SU-DHL-6 (cell line): Measurements from ENCODE around the gene GRAMD4.

Experiments used
- H2AFZ ChIP-seq: fragments of 200-600 bp; sonication (generic); 2 replicates; pipeline ENCODE4 v1.6.1; 2014; ENCODE audit warnings: low read depth, mild to moderate bottlenecking, moderate library complexity, mixed read lengths, antibody characterized with exemption, low read length; ENCODE audit not compliant: severe bottlenecking
- H3F3A ChIP-seq: fragments of 200-600 bp; shearing (Covaris generic); 2 replicates; pipeline ENCODE4 v1.6.0; 2016; ENCODE audit warnings: antibody characterized with exemption, mild to moderate bottlenecking; ENCODE audit not compliant: insufficient read depth
- H3K27ac ChIP-seq: fragments of 200-600 bp; sonication (generic); 2 replicates; pipeline ENCODE4 v1.5.1; 2016; ENCODE audit warnings: low read depth, mild to moderate bottlenecking, low read length, moderate library complexity, mixed read lengths
- H3K27me3 ChIP-seq: fragments of 200-600 bp; sonication (generic), shearing (Covaris generic); 2 replicates; pipeline ENCODE4 v1.6.0; 2014; ENCODE audit warnings: mild to moderate bottlenecking, low read length
- H3K36me3 ChIP-seq: fragments of 200-600 bp; sonication (generic); 2 replicates; pipeline ENCODE4 v1.6.1; 2014; ENCODE audit warnings: mild to moderate bottlenecking, low read length, mixed read lengths
- H3K4me2 ChIP-seq: fragments of 300-600, 200-600 bp; shearing (Covaris generic), sonication (generic); 2 replicates; pipeline ENCODE4 v1.6.0; 2014; ENCODE audit warnings: low read length, low read depth, mild to moderate bottlenecking; ENCODE audit not compliant: poor library complexity, severe bottlenecking
- H3K4me3 ChIP-seq: fragments of 200-600 bp; sonication (generic); 2 replicates; pipeline ENCODE4 v1.5.1; 2014; ENCODE audit warnings: antibody characterized with exemption, low read length, mild to moderate bottlenecking, mixed read lengths; ENCODE audit not compliant: insufficient read depth, poor library complexity, severe bottlenecking
- H3K79me2 ChIP-seq: fragments of 200-600 bp; sonication (generic); 2 replicates; pipeline ENCODE4 v1.6.1; 2014; ENCODE audit warnings: mild to moderate bottlenecking, low read length, moderate library complexity; ENCODE audit not compliant: insufficient read depth
- H3K9ac ChIP-seq: fragments of 200-600 bp; sonication (generic); 2 replicates; pipeline ENCODE4 v1.7.0; 2014; ENCODE audit warnings: mild to moderate bottlenecking, low read length
- H3K9me2 ChIP-seq: fragments of 200-600 bp; sonication (generic); replicated peaks from 2 replicates; pipeline ENCODE4 v1.6.1; 2014; ENCODE audit warnings: low read length; ENCODE audit not compliant: insufficient read depth
- H3K9me3 ChIP-seq: fragments of 200-600 bp; sonication (generic); 2 replicates; pipeline ENCODE4 v1.6.1; 2014; ENCODE audit warnings: low read length, mixed read lengths; ENCODE audit not compliant: insufficient read depth
- H4K20me1 ChIP-seq: fragments of 200-600 bp; sonication (generic); 2 replicates; pipeline ENCODE4 v1.6.1; 2014; ENCODE audit warnings: low read depth, mild to moderate bottlenecking, antibody characterized with exemption, low read length, moderate library complexity, mixed read lengths
- EZH2phosphoT487 ChIP-seq: fragments of 200-600 bp; sonication (generic), shearing (Covaris generic); conservative IDR thresholded peaks from 2 replicates; pipeline ENCODE4 v1.6.1; 2018; ENCODE audit warnings: mild to moderate bottlenecking, antibody characterized with exemption, low read length, moderate library complexity, mixed read lengths
- TF ChIP-seq, protein P1 (sequence below): fragments of 200-600 bp; sonication (generic); IDR thresholded peaks from one replicate; pipeline ENCODE4 v1.5.1; 2017; ENCODE audit warnings: antibody characterized with exemption, mild to moderate bottlenecking, low read length, moderate library complexity; ENCODE audit not compliant: insufficient read depth, poor library complexity, severe bottlenecking

The GRAMD4 gene

DNA sequence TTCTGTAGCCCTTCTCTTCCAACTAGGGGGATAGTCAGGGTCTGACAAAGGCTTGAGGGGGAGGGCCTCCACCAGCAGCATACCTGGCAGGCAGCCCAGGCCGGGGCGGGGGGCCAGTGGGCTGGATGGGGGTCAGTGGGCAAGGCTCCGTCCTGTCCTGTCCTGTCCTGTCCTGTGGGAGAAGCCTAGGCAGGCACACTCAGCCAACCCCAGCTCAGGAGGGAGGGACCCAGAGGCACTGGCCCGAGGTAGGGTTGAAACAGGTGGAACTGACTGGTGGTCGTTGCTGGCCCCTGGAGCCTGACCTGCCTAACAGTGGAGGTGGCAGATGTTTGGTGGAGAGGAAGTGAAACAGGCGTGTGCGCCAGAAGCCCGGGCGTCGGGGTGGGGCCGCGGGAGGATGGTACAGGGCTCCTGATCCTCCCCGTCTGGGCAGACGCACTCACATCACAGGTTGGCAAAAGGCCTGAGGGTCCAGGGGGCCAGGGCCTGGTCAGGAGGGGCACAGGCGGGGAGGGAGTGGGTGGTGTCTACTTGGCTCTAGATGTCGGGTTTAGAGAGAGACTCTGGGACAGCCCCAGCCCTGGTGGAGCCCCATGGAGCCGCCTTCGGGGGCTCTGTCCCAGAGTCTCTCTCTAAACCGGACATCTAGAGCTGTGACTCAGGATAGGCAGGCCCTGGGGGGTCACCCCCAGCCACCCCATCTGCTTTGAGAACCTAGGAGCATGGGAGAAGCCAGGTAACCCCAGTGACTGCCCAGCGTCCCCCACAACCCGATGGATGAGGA lies 32.5 kb upstream of the GRAMD4 start:
- Histone ChIP-seq H3K4me3 (no peak overlapping the region), H3K4me2 (peak overlapping the region; percentile 42)

DNA sequence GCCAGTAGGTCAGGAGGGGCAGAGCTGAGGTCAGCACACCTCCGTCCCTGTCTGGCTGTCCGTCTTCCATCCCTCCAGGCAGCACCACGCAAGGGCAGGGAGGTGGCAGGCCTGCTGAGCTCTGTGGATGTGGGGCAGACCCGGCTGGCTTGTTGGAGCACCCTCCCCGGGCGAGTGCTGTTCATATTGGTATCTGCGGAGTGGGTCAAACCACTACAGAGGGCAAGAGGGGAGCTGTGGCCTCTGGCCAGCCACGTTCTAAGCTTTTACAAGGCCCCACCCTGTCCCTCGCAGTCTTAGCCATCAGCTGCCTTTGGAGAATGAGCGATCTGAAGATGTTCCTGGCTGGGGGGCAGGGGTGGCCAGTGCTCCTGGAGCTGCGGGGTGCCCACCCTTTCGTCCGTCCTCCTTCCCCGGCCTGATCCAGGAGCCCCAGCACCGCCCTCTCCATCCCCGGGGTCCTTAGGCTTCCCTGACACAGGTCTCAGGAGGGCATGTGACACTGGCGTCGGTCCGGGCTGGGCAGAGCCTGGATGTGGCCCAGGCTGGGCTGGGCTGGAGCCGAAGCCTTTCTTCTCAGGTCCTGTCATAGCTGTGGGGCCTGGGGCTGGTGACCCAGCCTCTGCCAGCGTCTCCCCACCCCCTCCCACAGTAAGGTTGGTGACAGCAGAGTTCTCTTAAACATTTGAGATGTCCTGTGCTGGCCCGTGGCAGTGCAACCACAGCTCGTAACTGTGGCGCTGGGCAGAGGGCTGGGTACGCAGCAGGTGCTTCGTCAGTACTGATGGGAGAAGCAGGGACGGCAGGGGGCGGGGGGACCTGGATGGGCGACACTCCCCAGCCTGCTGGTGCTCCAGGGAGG lies 31.7 kb upstream of the GRAMD4 start:
- H3K9me2 ChIP-seq: no peaks in the 10 kb centered on the region
- H3K9me3 ChIP-seq: no peaks in the 10 kb centered on the region
- peak overlapping the region; percentile 73; the same call in 1 of the 2 replicates for H3K27ac ChIP-seq
- no peak overlapping the region for H2AFZ ChIP-seq
- no peaks in the 10 kb centered on the region for H3K79me2 ChIP-seq
- H4K20me1 ChIP-seq: no peaks in the 10 kb centered on the region
- peak overlapping the region; percentile 35; the same call in 1 of the 2 replicates for H3K9ac ChIP-seq
- no peaks in the 10 kb centered on the region for H3K36me3 ChIP-seq
- H3F3A ChIP-seq: no peaks in the 10 kb centered on the region
- H3K4me3 ChIP-seq: no peak overlapping the region
- no peaks in the 10 kb centered on the region for H3K27me3 ChIP-seq
- H3K4me2 ChIP-seq: peak overlapping the region; percentile 42
- TF ChIP-seq EZH2phosphoT487: no peak
- TF ChIP-seq, protein P1, sequence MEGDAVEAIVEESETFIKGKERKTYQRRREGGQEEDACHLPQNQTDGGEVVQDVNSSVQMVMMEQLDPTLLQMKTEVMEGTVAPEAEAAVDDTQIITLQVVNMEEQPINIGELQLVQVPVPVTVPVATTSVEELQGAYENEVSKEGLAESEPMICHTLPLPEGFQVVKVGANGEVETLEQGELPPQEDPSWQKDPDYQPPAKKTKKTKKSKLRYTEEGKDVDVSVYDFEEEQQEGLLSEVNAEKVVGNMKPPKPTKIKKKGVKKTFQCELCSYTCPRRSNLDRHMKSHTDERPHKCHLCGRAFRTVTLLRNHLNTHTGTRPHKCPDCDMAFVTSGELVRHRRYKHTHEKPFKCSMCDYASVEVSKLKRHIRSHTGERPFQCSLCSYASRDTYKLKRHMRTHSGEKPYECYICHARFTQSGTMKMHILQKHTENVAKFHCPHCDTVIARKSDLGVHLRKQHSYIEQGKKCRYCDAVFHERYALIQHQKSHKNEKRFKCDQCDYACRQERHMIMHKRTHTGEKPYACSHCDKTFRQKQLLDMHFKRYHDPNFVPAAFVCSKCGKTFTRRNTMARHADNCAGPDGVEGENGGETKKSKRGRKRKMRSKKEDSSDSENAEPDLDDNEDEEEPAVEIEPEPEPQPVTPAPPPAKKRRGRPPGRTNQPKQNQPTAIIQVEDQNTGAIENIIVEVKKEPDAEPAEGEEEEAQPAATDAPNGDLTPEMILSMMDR: no peak

More for the DNA sequence above, 32.5 kb upstream of the GRAMD4 start:
- Histone ChIP-seq H3K27me3 (no peaks in the 10 kb centered on the region), H3K36me3 (no peaks in the 10 kb centered on the region), H3K9me2 (no peaks in the 10 kb centered on the region), H3K27ac (peak overlapping the region; percentile 73), H3K9ac (peak overlapping the region; percentile 35), H3K9me3 (no peaks in the 10 kb centered on the region), H3K79me2 (no peaks in the 10 kb centered on the region), H4K20me1 (no peaks in the 10 kb centered on the region), H2AFZ (no peak overlapping the region), H3F3A (no peaks in the 10 kb centered on the region)
- no peak for TF ChIP-seq EZH2phosphoT487
- TF ChIP-seq, protein P1: no peak

DNA sequence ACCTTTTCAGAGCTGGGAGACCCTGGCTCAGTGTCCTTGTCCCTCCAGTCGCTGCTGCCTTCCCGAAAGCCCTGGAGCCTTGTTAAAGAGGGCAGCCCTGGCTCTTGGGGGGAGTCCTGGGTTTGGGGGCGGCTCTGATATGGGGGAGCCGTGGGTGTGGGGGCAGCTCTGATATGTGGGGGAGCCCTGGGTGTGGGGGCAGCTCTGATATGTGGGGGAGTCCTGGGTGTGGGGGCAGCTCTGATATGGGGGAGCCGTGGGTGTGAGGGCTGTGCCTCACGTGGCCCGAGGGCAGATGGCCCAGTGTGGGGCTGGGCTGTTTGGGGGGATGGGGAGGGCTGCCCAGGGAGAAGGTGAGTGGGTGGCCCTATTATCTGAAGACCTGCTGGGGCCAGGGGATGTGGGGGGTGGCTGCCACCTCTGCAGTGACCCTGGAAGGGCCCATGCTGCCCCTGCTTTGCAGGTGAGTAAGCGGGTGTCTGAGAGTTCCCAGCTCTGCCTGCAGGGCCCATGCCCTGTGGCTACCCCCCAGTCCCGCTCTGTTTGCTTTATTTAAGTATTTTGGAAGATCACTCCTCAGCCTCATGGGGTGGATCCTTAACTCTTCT lies 30.9 kb upstream of the GRAMD4 start:
- Histone ChIP-seq H3K79me2 (no peaks in the 10 kb centered on the region), H3K27me3 (no peaks in the 10 kb centered on the region), H3K9me3 (no peaks in the 10 kb centered on the region), H3K4me2 (no peak overlapping the region), H2AFZ (no peak overlapping the region), H3K36me3 (no peaks in the 10 kb centered on the region), H3K4me3 (no peak overlapping the region), H4K20me1 (no peaks in the 10 kb centered on the region), H3K27ac (no peak overlapping the region), H3F3A (no peaks in the 10 kb centered on the region), H3K9me2 (no peaks in the 10 kb centered on the region), H3K9ac (no peak overlapping the region)
- TF ChIP-seq, protein P1: no peak
- TF ChIP-seq EZH2phosphoT487: no peak
